ENCODE results near the gene SLC12A8. TPM values are rescaled to one million over a fixed set of nuclear protein-coding genes. Genes with fewer than 3 reads are reported as not detected.

Gene SLC12A8
- total and polyA plus RNA-seq, 4 donors = 1.1 to 2.6 (median 1.4) TPM; not detected in 1

DNA sequence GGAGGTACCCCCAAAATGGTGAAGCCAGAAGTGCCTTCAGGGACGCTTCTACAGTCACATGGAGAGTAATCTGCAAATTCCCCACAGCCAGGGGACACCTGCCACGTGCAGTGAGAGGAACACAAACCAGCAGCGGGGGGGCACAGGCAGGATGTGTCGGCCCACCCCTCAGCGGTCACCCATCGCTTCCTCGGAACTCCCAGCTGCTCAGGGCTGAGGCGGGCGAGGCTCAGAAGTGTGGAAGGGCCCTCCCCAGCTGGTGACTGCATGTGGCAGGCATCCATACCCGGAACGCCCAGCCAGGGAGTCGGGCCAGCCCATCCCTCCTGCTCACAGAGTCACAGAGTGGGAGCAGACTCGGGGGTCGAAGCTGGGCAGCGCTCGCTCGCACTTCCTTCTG is 63.7 kb downstream of the SLC12A8 start:
- DNase-seq (peak; percentile 89 to 93), ATAC-seq (ENCODE audit: low FRiP score) (peak; percentile 72)
- no peaks in the 10 kb centered on the region for H3K27me3 ChIP-seq (ENCODE audit: control insufficient read depth in 1 of 2, insufficient read depth in 2 of 2, low read length in 1 of 2)
- 7 to 9% methylated on average over 17 of the region's 17 CpGs for WGBS, 2 donors
- H3K4me3 ChIP-seq (ENCODE audit: low read length in 2 of 2) = no peak overlapping the region
- peak overlapping the region in 1 of 2 donors; percentile 3 for H3K27ac ChIP-seq (ENCODE audit: low read depth in 1 of 2, low read length in 2 of 2)
- no peaks in the 10 kb centered on the region for H3K4me1 ChIP-seq (ENCODE audit: control insufficient read depth in 1 of 2, insufficient read depth in 2 of 2, low read length in 2 of 2)
- H3K36me3 ChIP-seq (ENCODE audit: control insufficient read depth in 1 of 2, insufficient read depth in 2 of 2, low read length in 1 of 2) = no peaks in the 10 kb centered on the region
- no peaks in the 10 kb centered on the region for H3K9me3 ChIP-seq (ENCODE audit: control insufficient read depth, low read length)
- intact Hi-C loops (cut with DNase I) = no loop called here

- Histone ChIP-seq H3K27me3 (ENCODE audit: control insufficient read depth in 1 of 2, insufficient read depth in 2 of 2, low read length in 1 of 2) (no peaks in the 10 kb centered on the region), H3K4me3 (ENCODE audit: low read length in 2 of 2) (no peak overlapping the region), H3K4me1 (ENCODE audit: control insufficient read depth in 1 of 2, insufficient read depth in 2 of 2, low read length in 2 of 2) (no peaks in the 10 kb centered on the region), H3K36me3 (ENCODE audit: control insufficient read depth in 1 of 2, insufficient read depth in 2 of 2, low read length in 1 of 2) (no peaks in the 10 kb centered on the region), H3K27ac (ENCODE audit: low read depth in 1 of 2, low read length in 2 of 2) (peak overlapping the region in 1 of 2 donors; percentile 3), H3K9me3 (ENCODE audit: control insufficient read depth, low read length) (no peaks in the 10 kb centered on the region)
- ATAC-seq (ENCODE audit: low FRiP score) (no peak), DNase-seq (no peak)
- intact Hi-C loops (cut with DNase I) = no loop called here
- WGBS, 2 donors = 58 to 66% methylated on average over 7 of the region's 7 CpGs
These were observed 64.3 kb downstream of the SLC12A8 start for GRCh38 chr3:125148016-125148812.

GRCh38 chr3:125147491-125147820 is 65.1 kb downstream of the SLC12A8 start:
- Histone ChIP-seq H3K4me1 (ENCODE audit: control insufficient read depth in 1 of 2, insufficient read depth in 2 of 2, low read length in 2 of 2) (no peaks in the 10 kb centered on the region), H3K4me3 (ENCODE audit: low read length in 2 of 2) (no peak overlapping the region), H3K9me3 (ENCODE audit: control insufficient read depth, low read length) (no peaks in the 10 kb centered on the region), H3K27ac (ENCODE audit: low read depth in 1 of 2, low read length in 2 of 2) (no peak overlapping the region), H3K36me3 (ENCODE audit: control insufficient read depth in 1 of 2, insufficient read depth in 2 of 2, low read length in 1 of 2) (no peaks in the 10 kb centered on the region), H3K27me3 (ENCODE audit: control insufficient read depth in 1 of 2, insufficient read depth in 2 of 2, low read length in 1 of 2) (no peaks in the 10 kb centered on the region)
- no peak for ATAC-seq (ENCODE audit: low FRiP score)
- no peak for DNase-seq
- WGBS, 2 donors = 91 to 93% methylated on average over 6 of the region's 6 CpGs
- intact Hi-C loops (cut with DNase I) = no loop called here

DNA sequence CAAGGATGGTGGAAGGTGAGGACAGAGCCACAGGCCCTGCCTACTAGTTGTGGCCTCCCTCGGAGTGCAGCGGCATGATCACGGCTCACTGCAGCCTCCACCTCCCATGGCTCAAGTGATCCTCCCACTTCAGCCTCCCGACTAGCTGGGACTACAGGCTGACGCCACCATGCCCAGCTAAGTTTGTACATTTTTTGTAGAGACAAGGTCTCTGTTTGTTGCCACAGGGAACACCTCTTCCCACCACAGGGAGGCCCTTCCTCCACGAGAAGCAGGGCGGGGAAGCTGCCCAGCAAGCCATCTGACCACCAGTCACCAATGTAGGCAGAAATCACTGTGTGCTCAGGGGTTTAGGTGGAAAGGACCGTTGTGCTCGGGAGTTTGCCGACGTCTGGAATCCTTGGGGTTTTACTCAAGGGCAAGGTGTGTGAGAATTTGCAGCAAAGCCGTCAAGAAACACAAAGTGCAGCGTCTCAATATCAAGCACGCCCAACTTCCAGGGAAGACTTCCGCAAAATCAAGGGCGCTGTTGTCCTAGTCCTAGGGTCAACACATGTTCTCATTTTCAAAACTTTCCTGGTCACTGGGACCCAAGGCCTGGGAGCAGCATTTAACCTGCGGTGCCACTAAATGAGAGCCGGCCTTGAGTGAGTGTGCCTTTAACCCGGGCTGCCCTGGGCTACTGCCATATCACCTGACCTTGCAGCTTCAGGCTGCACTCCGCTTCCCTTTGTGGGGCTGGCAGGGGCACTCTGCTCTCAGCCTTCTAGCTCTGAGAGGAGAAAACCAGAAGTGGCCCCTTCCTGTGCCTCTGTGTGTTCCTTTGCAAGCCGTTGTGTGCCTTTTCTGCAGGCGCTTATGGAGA is 65.7 kb downstream of the SLC12A8 start:
- no peak overlapping the region for H3K27ac ChIP-seq (ENCODE audit: low read depth in 1 of 2, low read length in 2 of 2)
- intact Hi-C loops (cut with DNase I) = no loop called here
- H3K4me1 ChIP-seq (ENCODE audit: control insufficient read depth in 1 of 2, insufficient read depth in 2 of 2, low read length in 2 of 2) = no peaks in the 10 kb centered on the region
- H3K9me3 ChIP-seq (ENCODE audit: control insufficient read depth, low read length) = no peaks in the 10 kb centered on the region
- DNase-seq = peak in 1 of 2 donors; percentile 74
- no peaks in the 10 kb centered on the region for H3K36me3 ChIP-seq (ENCODE audit: control insufficient read depth in 1 of 2, insufficient read depth in 2 of 2, low read length in 1 of 2)
- no peaks in the 10 kb centered on the region for H3K27me3 ChIP-seq (ENCODE audit: control insufficient read depth in 1 of 2, insufficient read depth in 2 of 2, low read length in 1 of 2)
- no peak overlapping the region for H3K4me3 ChIP-seq (ENCODE audit: low read length in 2 of 2)
- no peak for ATAC-seq (ENCODE audit: low FRiP score)
- WGBS, 2 donors = 90 to 94% methylated on average over 22 of the region's 22 CpGs

- Histone ChIP-seq H3K4me3 (ENCODE audit: low read length in 2 of 2) (no peak overlapping the region), H3K27ac (ENCODE audit: low read depth in 1 of 2, low read length in 2 of 2) (no peak overlapping the region), H3K9me3 (ENCODE audit: control insufficient read depth, low read length) (no peaks in the 10 kb centered on the region), H3K27me3 (ENCODE audit: control insufficient read depth in 1 of 2, insufficient read depth in 2 of 2, low read length in 1 of 2) (no peaks in the 10 kb centered on the region), H3K36me3 (ENCODE audit: control insufficient read depth in 1 of 2, insufficient read depth in 2 of 2, low read length in 1 of 2) (no peaks in the 10 kb centered on the region), H3K4me1 (ENCODE audit: control insufficient read depth in 1 of 2, insufficient read depth in 2 of 2, low read length in 2 of 2) (no peaks in the 10 kb centered on the region)
- 82 to 88% methylated on average over 10 of the region's 10 CpGs for WGBS, 2 donors
- no peak for DNase-seq
- intact Hi-C loops (cut with DNase I) = no loop called here
- no peak for ATAC-seq (ENCODE audit: low FRiP score)
These were observed 66.6 kb downstream of the SLC12A8 start for GRCh38 chr3:125145751-125146475.

- WGBS, 2 donors = 89 to 90% methylated on average over 5 of the region's 5 CpGs
- intact Hi-C loops (cut with DNase I) = loop anchor here in 1 of 2 donors (5.0 kb wide), 1 partner anchor 97 kb away; no protein-coding TSS in a partner anchor
- Histone ChIP-seq H3K27ac (ENCODE audit: low read depth in 1 of 2, low read length in 2 of 2) (no peak overlapping the region), H3K36me3 (ENCODE audit: control insufficient read depth in 1 of 2, insufficient read depth in 2 of 2, low read length in 1 of 2) (no peaks in the 10 kb centered on the region), H3K27me3 (ENCODE audit: control insufficient read depth in 1 of 2, insufficient read depth in 2 of 2, low read length in 1 of 2) (no peaks in the 10 kb centered on the region), H3K9me3 (ENCODE audit: control insufficient read depth, low read length) (no peaks in the 10 kb centered on the region), H3K4me1 (ENCODE audit: control insufficient read depth in 1 of 2, insufficient read depth in 2 of 2, low read length in 2 of 2) (peaks cover 3 to 4% of the 10 kb centered on the region in 2 donors), H3K4me3 (ENCODE audit: low read length in 2 of 2) (no peak overlapping the region)
- ATAC-seq (ENCODE audit: low FRiP score) = no peak
- DNase-seq = peak in 1 of 2 donors; percentile 41
These were observed 67.8 kb downstream of the SLC12A8 start for GRCh38 chr3:125144653-125145314.

GRCh38 chr3:125143982-125144652 is 68.4 kb downstream of the SLC12A8 start:
- no peak overlapping the region for H3K27ac ChIP-seq (ENCODE audit: low read depth in 1 of 2, low read length in 2 of 2)

More at GRCh38 chr3:125143982-125144652, 68.4 kb downstream of the SLC12A8 start:
- Histone ChIP-seq H3K4me3 (ENCODE audit: low read length in 2 of 2) (no peak overlapping the region), H3K36me3 (ENCODE audit: control insufficient read depth in 1 of 2, insufficient read depth in 2 of 2, low read length in 1 of 2) (no peaks in the 10 kb centered on the region), H3K4me1 (ENCODE audit: control insufficient read depth in 1 of 2, insufficient read depth in 2 of 2, low read length in 2 of 2) (peaks cover 3 to 4% of the 10 kb centered on the region in 2 donors), H3K27me3 (ENCODE audit: control insufficient read depth in 1 of 2, insufficient read depth in 2 of 2, low read length in 1 of 2) (no peaks in the 10 kb centered on the region), H3K9me3 (ENCODE audit: control insufficient read depth, low read length) (no peaks in the 10 kb centered on the region)
- DNase-seq = no peak
- ATAC-seq (ENCODE audit: low FRiP score) = no peak
- intact Hi-C loops (cut with DNase I) = loop anchor here (2.0 to 5.0 kb wide), 2 partner anchors 87 to 97 kb away; no protein-coding TSS in a partner anchor
- WGBS, 2 donors = 48 to 53% methylated on average over 7 of the region's 7 CpGs
